Kasumi-1 (cell line): Measurements from ENCODE around the gene ARHGAP44.
"Not testable (repeated sequence)": the region's sequence is repeated elsewhere in the genome, so short reads cannot be mapped to it uniquely, and the experiment has no call there.

Experiments used
- DNase-seq, 2 experiments: peaks; one replicate each; lab custom pipeline; 2025; lab: John Stamatoyannopoulos, UW

ARHGAP44 gene

DNA sequence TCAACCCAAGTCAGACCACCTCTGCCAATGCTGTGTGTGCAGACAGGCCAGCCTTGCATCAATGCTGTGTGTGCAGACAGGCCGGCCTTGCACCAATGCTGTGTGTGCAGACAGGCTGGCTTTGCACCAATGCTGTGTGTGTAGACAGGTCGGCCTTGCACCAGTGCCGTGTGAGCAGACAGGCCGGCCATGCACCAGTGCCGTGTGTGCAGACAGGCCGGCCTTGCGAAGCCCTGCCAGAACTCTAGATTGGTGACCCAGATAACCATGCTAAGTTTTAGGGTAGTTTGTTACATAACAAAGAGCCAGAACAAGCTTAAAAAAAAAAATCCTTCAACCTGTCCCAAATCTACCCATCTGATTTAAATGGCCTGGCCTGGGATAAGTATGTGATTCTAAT, 174.2 kb downstream of the ARHGAP44 start:
- no peak for DNase-seq

DNA sequence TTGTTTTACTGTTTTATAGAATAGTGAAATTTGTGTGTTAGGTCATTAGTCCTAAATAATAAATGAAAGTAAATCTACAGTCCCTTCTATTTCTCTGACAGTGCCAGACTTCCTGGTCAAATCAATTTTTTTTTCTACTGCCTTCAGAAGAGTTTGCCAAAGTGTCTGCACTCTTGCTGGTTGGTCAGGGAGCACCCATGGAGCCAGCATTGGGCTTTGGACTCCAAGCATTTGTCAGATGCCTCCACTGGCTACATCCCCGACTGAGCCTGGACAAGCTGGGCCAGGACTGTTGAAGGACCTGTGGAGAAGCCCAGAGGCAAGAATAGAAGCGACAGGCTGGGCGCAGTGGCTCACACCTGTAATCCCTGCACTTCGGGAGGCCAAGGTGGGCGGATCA, 174.9 kb downstream of the ARHGAP44 start:
- no peak for DNase-seq

DNA sequence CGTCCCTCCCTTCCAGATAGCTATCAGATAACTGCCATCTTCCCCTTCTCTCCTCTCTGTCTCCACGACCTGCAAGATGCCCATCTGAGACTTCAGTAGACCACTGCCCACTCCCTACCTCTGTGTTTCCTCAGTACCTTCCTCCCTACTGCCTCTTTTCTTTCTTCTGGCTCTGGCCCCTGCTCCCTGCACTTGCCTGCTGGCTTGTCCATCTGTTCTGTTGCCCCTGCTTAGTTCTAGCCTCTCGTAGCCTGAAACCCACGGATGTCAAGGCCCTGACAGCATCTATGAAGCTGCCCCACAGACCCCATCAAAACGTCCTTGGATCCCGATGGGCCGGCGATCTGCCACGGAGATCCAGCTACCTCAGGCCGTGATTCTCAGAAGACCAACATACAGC, 175.5 kb downstream of the ARHGAP44 start:
- no peak for DNase-seq

DNA sequence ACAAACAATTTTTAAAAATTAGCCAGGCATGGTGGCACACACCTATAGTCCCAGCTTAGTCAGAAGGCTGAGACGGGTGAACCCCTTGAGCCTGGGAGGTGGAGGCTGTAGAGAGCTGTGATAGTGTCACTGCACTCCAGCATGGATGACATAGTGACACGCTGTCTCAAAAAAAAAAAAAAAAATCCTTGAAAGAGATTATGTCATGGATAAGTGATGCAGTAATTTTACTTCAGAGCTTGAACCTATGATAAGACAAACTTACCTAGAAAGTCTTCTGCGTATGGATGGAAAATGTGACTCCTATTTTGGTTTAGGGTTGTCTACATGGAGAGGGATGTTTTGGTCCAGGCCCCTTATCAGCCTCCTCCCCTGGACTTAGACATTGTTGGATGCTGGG, 176.7 kb downstream of the ARHGAP44 start:
- no peak for DNase-seq

DNA sequence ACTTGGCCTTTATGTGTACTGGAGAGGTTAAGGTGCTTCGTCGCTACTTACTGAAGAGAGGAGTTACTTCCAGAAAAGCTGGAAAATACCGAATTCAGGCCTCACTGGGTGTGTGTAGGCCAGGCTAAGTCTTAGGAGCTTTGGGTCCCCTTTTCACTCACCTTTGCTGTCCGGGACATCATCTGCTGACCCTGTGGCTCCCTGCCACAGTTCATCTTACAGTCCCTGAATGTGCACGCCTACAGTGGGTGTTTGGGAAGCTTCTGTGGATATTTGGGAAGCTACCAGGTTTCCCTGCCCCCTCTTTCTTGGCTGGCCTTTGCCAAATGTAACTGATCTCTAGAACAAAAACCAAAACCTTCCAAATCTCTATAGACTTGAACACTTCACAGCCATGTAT, 177.1 kb downstream of the ARHGAP44 start:
- DNase-seq = no peak

GRCh38 chr17:12967962-12968361, 178.7 kb downstream of the ARHGAP44 start:
- DNase-seq = no peak

DNA sequence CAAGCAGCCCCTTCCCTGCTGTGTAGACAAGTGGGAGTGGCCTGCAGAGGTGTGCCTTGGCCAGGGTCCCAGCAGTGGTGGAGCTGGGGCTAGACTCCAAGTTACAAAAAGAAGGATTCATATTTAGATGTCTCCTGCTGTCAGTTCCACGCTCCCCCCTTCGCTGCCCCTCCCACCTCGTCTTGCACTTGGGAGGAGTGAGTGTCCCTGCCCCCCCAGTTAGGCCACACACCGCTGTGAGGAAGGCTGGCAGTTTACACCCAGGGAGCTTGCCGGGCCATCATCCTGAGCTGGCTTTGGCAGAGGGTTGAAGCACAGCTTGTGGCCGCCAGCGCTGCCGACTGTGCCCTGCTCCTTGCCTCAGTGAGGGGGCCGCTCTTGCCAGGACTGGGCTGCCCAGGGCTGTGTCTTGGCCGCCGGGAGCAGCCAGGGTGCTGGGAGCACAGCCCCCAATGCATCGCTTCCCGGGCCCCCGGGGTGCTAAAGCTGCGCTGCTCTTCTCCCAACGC, 184.3 kb downstream of the ARHGAP44 start:
- DNase-seq = no peak

DNA sequence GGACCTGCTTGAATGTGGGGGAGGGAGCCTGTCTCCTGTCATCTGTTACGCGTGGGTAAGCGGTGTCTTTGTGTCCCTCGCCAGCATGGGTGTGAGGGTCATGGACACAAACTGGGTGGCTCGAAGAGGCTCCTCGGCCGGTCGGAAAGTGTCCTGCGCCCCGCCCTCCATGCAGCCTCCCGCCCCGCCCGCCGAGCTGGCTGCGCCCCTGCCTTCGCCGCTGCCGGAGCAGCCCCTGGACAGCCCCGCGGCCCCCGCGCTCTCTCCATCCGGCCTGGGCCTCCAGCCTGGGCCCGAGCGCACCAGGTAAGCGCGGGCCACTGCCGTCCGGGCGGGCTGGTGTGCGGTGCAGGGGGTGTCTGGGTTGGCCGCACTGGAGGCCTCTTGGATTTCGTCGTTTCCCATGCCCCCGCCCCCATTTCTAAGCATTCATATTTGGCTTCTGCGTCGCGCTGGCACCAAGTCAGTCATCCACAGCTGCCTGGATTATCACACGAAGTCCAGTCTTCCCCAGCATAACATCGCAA, 184.8 kb downstream of the ARHGAP44 start:
- no peak for DNase-seq

- DNase-seq = no peak
Observed at GRCh38 chr17:12977008-12977751, 187.9 kb downstream of the ARHGAP44 start.

- not testable (repeated sequence) for DNase-seq
Observed at GRCh38 chr17:12978787-12979186, 189.5 kb downstream of the ARHGAP44 start.

GRCh38 chr17:12979246-12979645, 189.9 kb downstream of the ARHGAP44 start:
- DNase-seq = no peak

DNA sequence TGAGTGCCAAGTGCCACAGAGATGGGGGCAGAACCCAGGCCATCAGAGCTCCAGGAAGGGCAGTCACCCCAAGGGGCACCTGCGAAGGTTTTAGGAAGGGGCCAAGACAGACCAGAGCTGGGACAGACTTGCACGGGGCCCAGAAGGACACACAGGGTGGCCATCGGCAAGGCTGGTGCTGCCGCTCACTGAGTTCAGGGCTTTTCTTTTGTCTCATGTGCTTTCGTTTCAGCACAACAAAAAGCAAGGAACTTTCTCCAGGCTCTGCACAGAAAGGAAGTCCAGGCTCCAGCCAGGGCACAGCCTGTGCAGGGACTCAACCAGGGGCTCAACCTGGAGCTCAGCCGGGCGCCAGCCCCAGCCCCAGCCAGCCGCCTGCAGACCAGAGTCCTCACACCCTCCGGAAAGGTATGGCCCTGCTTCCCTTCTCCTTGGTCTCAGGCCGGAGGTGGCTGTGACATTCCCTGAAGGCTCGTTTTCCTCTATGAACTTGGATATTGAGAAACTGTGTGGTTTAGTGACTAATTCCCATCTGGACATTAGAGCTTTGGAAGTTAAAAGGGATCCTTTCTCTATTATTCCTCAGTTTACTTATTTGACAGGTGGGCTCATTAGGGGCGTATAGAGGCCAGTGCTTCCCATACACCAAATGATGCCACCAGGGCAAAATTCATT, 190.7 kb downstream of the ARHGAP44 start:
- DNase-seq = no peak

DNA sequence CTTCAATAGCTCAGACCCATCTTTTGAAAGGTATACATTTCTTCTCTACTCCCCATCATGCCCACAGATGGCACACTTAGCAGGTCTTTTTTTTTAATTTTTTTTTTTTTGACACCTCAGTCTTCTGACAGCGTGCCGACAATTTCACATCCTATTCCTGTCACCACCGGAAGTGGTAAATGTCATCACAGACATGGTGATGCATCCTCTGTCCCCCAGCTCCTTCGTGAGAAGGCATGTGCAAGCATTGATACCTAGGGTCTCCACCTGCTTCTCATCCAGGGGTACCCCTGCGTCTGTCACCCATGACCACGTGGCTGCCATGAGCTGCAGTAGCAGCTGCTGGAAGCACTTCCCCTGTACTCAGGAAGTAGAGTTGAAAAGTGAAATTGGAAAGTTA, 192.9 kb downstream of the ARHGAP44 start:
- DNase-seq = peak in 1 of 2 experiments; percentile 2

- DNase-seq = no peak
Observed at GRCh38 chr17:12983991-12984884, 194.9 kb downstream of the ARHGAP44 start.

DNA sequence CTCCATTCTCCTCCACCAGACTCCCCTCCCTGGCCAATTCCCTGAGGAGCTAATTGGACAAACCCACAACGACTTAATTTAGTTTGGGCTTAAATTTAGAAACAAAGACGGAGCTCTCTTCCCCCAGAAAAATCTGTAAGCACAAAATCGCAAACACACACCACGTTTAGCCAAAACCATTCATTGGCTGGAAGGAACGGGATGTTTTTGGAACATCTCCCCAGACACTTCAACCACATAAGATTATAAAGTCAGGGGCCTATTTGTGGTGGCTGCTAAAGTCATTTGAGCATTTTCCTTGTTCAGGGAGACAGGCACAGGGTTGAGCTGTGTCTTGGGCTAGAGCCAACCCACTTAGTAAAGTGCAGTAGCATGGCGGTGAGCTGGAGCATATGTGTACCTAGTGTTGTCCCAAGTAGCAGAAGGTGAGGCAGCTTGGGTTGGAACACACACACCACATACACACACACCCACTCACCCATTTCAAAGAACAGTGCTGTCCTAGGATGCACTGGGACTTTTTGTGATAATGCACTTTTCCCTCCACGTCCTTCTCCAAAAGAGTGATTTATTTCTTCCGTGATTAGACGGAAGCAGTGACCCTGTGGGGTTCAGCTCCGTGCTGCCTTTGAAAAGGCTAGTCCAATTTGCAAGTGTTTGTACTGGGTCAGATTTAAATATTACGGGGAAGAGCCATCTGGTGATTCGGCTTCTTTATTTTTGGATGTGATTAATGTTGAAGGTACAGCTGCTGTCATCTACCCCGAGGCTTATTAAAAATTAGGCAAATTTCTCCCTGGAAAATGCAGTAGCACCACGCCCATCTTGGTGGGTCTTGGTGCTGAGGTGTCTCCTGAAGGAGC, 196.4 kb downstream of the ARHGAP44 start:
- DNase-seq = no peak

- no peak for DNase-seq
Observed at GRCh38 chr17:12987120-12987519, 197.8 kb downstream of the ARHGAP44 start.

- no peak for DNase-seq
Observed at GRCh38 chr17:12990041-12990808, 200.9 kb downstream of the ARHGAP44 start.

DNA sequence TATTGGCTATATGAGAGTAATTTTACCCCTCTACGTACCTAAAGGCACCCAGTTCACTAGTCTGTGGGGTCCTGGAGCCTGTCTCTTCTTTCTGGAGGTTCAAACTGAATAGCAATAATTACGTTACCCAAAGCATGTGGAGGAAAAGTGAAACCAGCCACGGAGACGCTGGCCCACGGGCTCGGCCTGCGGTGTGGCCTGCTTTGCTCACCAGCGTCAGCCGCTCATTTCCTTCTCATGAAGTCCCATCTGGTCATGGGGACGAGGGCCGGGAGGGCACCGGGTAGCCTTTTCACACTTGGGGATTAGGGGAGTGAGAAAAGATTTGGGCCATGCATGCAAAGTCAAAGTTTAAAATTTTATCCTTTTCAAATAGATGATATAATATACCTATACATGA, 201.6 kb downstream of the ARHGAP44 start:
- DNase-seq = no peak

DNA sequence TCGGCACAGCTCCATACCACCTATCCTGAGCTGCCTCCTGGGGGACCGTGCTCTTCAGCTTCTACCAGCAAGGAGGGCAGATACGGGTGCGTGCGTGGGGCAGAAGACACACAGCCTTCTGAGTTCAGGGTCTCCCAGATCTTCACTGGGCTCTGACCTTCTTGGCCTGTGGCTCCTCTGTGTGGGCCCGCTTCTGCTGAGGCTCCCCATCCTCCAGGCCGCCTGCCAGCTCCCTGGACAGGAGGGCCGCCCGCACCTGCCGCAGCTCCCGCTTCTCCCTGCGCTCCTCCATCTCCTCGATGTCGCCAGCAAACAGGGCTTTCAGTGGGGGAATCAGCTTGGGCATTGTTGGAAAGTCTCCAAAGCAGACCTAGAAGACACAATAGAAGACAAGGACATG, 203.4 kb downstream of the ARHGAP44 start:
- DNase-seq = no peak

DNA sequence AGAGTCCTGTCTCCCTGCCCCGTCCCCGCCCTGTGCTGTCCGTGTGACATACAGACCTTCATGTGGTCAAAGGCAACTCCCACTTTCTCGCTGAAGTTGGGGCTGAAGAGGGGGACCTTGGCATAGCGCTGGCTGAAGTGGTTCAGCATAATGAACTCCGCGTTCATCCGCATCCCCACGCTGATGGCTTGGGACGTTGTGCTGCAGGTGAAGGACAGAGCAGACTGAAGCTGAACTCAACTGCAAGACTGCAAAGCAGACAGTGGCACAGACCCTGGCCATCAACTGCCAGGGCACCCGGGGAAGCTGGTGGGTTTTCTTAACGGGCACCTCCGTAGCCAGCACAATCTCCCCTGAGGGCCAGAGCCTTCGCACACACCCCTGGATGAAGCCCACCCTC, 204.3 kb downstream of the ARHGAP44 start:
- DNase-seq = no peak
